MCF 10A (cell line): ENCODE results near the gene COL27A1. TPM values are rescaled to one million over a fixed set of nuclear protein-coding genes. Genes with fewer than 3 reads are reported as not detected.

Experiments
- BruUV-seq: library from RNA; stranded (reverse); fragments of 400-500 nt; replicated peaks from 2 replicates; lab custom pipeline; 2021; lab: Mats Ljungman, UMichigan
- CTCF ChIA-PET: fragments of 300-600 bp; sonication (Branson Sonifier 250); formaldehyde crosslinking; extraction: SDS; loops from one replicate; lab custom pipeline; 2021; ENCODE audit warnings: antibody characterized with exemption, inconsistent platforms; lab: Yijun Ruan, JAX
- POLR2A ChIA-PET: fragments of 300-600, 350-650 bp; sonication (Branson Sonifier 250); formaldehyde crosslinking; extraction: SDS; loops from one replicate; lab custom pipeline; 2020; ENCODE audit warnings: antibody characterized with exemption, inconsistent platforms; lab: Yijun Ruan, JAX
- DNase-seq: peaks from one replicate; pipeline ENCODE4 v3.0.0-alpha.2; 2018; ENCODE audit not compliant: unreplicated experiment
- H3K27ac Mint-ChIP-seq: one replicate; pipeline ENCODE4 v1.8.0; 2022; ENCODE audit warnings: mild to moderate bottlenecking, low read depth, mixed read lengths; ENCODE audit not compliant: unreplicated experiment
- H3K27me3 Mint-ChIP-seq: one replicate; pipeline ENCODE4 v1.8.0; 2022; ENCODE audit warnings: mixed read lengths; ENCODE audit not compliant: insufficient read depth, unreplicated experiment
- H3K36me3 Mint-ChIP-seq: one replicate; pipeline ENCODE4 v1.8.0; 2022; ENCODE audit warnings: mild to moderate bottlenecking, moderate library complexity, mixed read lengths; ENCODE audit not compliant: insufficient read depth, unreplicated experiment
- H3K4me1 Mint-ChIP-seq: one replicate; pipeline ENCODE4 v1.8.0; 2022; ENCODE audit warnings: mixed read lengths; ENCODE audit not compliant: insufficient read depth, unreplicated experiment
- H3K4me3 Mint-ChIP-seq: one replicate; pipeline ENCODE4 v1.8.0; 2022; ENCODE audit warnings: mild to moderate bottlenecking, moderate library complexity, mixed read lengths; ENCODE audit not compliant: unreplicated experiment
- H3K9me3 Mint-ChIP-seq: one replicate; pipeline ENCODE4 v1.8.0; 2022; ENCODE audit warnings: mixed read lengths; ENCODE audit not compliant: unreplicated experiment
- intact Hi-C: fragments of 100-400 bp; cut with micrococcal nuclease; formaldehyde crosslinking; loops from 2 replicates; pipeline ENCODE4 v1.14.1; 2022
- total RNA-seq: library from RNA; stranded (reverse); gene quantifications from 2 replicates; pipeline ENCODE4 v1.2.3, GENCODE V29; 2022
- TF ChIP-seq, protein P1 (sequence below): fragments of 200-600 bp; IDR thresholded peaks from one replicate; pipeline ENCODE4 v1.8.0; 2022; ENCODE audit warnings: antibody characterized with exemption, mild to moderate bottlenecking; ENCODE audit not compliant: unreplicated experiment

COL27A1 gene
- total RNA-seq, 1 experiment from 2014 or later = 2.9 TPM

DNA sequence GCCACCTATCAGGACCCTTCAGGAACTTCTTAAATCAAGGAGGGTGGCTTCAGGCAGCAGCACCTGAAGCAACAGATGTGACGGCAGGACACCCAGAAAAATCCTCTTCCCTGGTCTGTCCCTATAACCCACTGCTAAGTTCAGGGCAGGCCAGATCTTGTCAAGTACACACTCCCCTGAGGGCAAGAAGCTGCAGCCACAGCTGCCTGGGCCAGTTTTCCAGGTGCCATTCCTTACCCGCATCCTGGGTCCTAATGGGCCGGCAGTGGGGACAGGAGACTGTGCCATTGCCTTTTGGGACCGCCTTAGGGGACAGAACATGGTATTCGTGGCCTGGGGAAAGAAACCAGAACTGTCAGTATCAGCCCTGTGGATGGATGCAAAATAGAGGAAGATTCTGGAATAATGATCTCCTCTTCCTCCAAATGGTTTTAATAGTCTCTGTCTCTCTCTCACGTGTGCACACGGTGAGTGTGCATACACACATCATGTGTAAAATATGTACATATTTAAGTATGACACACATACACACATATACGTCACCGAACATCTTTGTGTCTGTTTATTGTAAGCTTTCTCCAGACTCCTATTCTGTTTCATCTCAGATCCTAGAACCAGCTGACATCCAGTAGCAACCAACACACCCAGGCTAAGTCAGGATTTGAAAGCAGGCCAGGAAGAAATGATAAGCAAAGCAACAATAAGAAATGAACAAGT lies 188.3 kb downstream of the COL27A1 start:
- H3K4me3 Mint-ChIP-seq = no peak overlapping the region
- CTCF ChIA-PET = interaction anchor here (0.5 to 1.3 kb wide), 5 partner anchors 52 to 334 kb away, joined by 3 to 5 read pairs (median 3); no protein-coding TSS in a partner anchor
- H3K4me1 Mint-ChIP-seq = no peaks in the 10 kb centered on the region
- POLR2A ChIA-PET = no interaction called here
- TF ChIP-seq, protein P1, sequence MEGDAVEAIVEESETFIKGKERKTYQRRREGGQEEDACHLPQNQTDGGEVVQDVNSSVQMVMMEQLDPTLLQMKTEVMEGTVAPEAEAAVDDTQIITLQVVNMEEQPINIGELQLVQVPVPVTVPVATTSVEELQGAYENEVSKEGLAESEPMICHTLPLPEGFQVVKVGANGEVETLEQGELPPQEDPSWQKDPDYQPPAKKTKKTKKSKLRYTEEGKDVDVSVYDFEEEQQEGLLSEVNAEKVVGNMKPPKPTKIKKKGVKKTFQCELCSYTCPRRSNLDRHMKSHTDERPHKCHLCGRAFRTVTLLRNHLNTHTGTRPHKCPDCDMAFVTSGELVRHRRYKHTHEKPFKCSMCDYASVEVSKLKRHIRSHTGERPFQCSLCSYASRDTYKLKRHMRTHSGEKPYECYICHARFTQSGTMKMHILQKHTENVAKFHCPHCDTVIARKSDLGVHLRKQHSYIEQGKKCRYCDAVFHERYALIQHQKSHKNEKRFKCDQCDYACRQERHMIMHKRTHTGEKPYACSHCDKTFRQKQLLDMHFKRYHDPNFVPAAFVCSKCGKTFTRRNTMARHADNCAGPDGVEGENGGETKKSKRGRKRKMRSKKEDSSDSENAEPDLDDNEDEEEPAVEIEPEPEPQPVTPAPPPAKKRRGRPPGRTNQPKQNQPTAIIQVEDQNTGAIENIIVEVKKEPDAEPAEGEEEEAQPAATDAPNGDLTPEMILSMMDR = no peak
- peak overlapping the region; percentile 25 for H3K27ac Mint-ChIP-seq
- peaks cover 16% of the 10 kb centered on the region for H3K36me3 Mint-ChIP-seq
- DNase-seq = no peak
- no peaks in the 10 kb centered on the region for H3K27me3 Mint-ChIP-seq
- intact Hi-C loops = no loop called here
- BruUV-seq = no TSS peak
- H3K9me3 Mint-ChIP-seq = no peaks in the 10 kb centered on the region

DNA sequence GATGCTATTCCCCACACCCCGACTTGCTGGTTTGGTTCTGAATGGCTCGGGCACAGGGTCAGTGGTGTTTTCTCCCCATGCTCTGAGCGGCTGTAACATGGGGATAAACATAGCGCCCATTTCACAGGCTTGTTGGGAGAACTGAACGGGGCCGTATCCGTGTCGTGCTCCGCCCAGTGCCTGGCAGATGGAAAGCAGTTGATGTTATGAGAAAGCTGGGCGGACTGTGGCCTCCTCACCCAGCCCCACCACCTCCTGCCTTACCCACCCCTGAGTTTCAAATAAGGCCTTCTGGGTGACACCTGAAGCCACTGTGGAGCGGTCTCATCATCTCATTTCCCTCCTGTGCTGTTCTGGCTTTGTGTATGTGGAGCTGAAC lies 188.8 kb downstream of the COL27A1 start:
- H3K4me3 Mint-ChIP-seq = no peak overlapping the region
- H3K9me3 Mint-ChIP-seq = no peaks in the 10 kb centered on the region
- POLR2A ChIA-PET = interaction anchor here (0.7 kb wide), 1 partner anchor 23 kb away, joined by 3 read pairs; no protein-coding TSS in a partner anchor
- BruUV-seq = no TSS peak
- intact Hi-C loops = no loop called here
- no peak for DNase-seq
- CTCF ChIA-PET = interaction anchor here (0.5 to 1.3 kb wide), 5 partner anchors 52 to 333 kb away, joined by 3 to 5 read pairs (median 3); no protein-coding TSS in a partner anchor
- H3K4me1 Mint-ChIP-seq = peaks cover 5% of the 10 kb centered on the region
- TF ChIP-seq, protein P1 = no peak
- H3K27ac Mint-ChIP-seq = peak overlapping the region; percentile 25
- no peaks in the 10 kb centered on the region for H3K27me3 Mint-ChIP-seq
- peaks cover 20% of the 10 kb centered on the region for H3K36me3 Mint-ChIP-seq

DNA sequence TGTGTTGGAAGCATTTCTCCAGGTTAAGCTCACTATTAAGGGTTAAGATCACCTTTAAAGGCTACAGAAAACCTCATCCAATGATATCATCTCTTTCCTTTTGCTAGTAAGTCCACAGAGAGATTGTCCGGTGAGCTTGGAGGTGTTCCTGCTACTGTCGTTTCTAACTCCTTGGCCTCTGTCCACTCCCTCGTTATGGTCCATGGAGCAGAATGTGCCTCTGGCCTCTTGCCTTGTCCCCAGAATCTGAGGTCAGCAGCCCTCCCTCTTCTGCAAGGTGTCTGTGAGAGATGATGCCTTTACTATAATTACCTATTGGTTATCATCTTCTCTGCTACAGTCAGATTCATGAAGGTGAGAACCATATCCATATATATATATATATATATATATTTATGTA lies 189.4 kb downstream of the COL27A1 start:
- TF ChIP-seq, protein P1 = no peak
- ChIA-PET CTCF (interaction anchor here (0.7 to 1.3 kb wide), 3 partner anchors 51 to 237 kb away, joined by 3 to 5 read pairs (median 4); no protein-coding TSS in a partner anchor), POLR2A (interaction anchor here (0.6 to 0.7 kb wide), 2 partner anchors 23 to 94 kb away, joined by 3 read pairs; no protein-coding TSS in a partner anchor)
- intact Hi-C loops = no loop called here
- Mint-ChIP-seq H3K27me3 (no peaks in the 10 kb centered on the region), H3K4me3 (no peak overlapping the region), H3K4me1 (peaks cover 10% of the 10 kb centered on the region), H3K9me3 (no peaks in the 10 kb centered on the region), H3K27ac (no peak overlapping the region), H3K36me3 (peaks cover 20% of the 10 kb centered on the region)
- no TSS peak for BruUV-seq
- no peak for DNase-seq

- ChIA-PET POLR2A (no interaction called here), CTCF (interaction anchor here (0.6 to 1.7 kb wide), 2 partner anchors 60 to 1070 kb away, joined by 4 to 7 read pairs; partner anchors contain the start of genes CDC26 and PRPF4)
- Mint-ChIP-seq H3K9me3 (no peaks in the 10 kb centered on the region), H3K4me1 (peaks cover 13% of the 10 kb centered on the region), H3K36me3 (peaks cover 24% of the 10 kb centered on the region), H3K27ac (no peak overlapping the region), H3K27me3 (no peaks in the 10 kb centered on the region), H3K4me3 (no peak overlapping the region)
- intact Hi-C loops = no loop called here
- no peak for DNase-seq
- TF ChIP-seq, protein P1 = no peak
- no TSS peak for BruUV-seq
Measured at GRCh38 chr9:114345493-114346065, 190.2 kb downstream of the COL27A1 start.
